GM21737 (cell line): ENCODE data around the gene ZMIZ1.

Source experiments
- ATAC-seq: cut with Tn5 transposase; IDR thresholded peaks from one replicate; pipeline ENCODE4 v1.9.1; 2021; ENCODE audit warnings: mild to moderate bottlenecking, moderate library complexity; ENCODE audit not compliant: unreplicated experiment

The ZMIZ1 gene

DNA sequence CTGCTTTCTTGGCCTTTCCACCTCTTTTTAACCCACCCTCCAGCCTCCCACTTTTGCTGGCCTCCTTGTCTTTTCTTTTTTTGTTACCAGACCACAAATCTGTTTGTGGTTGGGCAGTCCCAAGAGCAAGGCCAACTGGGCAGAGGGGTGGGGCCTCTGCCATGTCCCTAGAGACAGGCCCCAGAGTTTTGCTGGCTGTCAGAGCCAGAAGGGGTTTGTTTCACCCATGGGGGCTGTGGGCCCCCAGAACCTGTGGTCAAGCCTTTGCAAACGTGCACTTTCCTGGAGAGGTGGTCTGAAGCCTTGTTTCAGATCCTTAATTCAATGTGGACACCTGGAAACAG is 10.3 kb downstream of the ZMIZ1 start:
- ATAC-seq: no peak

DNA sequence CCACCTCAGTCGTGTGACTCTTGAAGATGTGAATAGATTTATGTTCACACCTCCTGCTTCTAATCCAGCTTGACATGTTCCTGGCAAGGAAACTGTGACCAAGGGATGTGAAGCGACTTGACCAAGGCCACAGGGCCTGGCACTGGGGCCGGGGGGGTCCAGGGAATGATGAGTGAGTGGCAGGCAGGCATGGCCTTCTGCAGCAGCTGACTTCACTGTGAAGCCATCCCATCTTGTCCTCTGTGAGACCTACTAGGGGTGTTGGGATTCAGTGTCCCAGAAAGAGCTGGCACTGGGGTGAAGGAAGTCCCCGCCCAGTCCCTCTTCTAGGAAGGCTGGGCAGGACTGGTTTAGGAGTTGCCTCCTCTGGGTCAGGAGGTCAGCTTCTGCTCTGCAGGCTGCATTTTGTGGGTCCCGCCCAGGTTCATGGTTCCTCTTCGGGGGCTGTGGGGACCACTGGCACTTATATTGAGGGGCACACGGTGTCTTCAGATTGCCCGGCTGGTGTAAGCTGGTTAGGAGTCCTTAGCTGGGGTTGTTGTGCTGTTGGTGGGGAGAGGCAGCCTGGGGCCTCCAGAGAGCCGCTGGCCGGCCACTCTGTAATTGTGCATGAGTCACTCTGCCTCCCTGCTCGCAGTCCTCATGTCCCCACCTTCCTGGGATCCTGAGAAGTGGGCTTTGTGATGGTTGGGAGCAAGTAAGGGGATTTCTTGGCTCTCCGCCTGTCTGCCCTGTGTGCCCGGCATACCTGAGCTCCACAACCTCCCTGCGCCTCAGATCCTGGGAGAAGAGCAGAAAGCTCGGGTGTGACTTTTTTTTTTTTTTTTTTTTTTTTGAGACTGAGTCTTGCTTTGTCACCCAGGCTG is 11.0 kb downstream of the ZMIZ1 start:
- ATAC-seq: no peak

DNA sequence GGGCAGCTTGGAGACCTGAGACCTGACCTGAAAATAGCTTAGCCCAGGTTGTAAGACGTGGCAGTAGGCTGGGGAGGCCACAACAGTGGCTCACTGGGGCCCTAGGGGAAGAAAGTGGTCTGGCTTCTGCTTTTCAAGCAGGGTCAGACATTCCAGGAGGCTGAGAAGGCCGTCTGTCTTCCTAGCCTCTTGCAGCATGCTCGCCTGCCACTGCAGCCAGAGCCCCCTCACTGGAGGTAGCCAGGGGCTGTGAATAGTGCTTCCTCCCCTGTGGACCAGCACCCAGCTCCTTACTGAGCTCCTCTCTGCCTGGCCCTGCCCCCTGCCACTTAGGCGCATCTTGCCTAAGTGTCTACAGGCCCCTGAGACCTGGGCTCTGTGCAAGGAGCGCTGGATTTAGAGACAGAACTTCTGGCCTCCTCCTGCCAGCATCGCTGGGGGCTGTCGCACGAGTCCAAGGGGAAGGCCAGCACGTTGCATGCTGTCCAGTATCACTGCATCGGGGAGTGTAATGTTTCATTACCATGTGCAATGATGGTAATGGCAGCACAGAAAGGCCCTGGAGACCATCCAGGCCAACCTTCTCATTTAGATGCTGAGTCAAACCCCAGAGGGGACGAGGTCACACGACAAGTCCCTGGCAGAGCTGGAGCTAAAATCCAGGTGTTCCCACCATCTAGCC is 12.7 kb downstream of the ZMIZ1 start:
- ATAC-seq: no peak

DNA sequence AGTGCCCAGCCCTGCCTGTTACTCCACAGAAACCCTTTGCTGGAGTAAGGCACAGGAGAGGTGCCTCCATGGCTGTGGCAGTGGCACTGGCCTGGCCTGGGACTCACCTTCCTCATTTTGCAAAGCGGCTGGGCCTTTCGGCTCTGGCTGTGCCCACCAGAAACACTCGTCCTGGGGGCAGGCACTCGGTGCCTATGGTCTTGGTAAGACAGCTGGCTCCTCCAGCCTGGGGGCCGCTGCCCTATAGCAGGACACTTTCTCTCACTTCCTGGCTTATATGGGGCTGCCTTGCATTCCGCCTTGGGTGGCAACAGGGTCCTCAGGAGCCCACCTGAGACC is 13.2 kb downstream of the ZMIZ1 start:
- ATAC-seq: no peak

DNA sequence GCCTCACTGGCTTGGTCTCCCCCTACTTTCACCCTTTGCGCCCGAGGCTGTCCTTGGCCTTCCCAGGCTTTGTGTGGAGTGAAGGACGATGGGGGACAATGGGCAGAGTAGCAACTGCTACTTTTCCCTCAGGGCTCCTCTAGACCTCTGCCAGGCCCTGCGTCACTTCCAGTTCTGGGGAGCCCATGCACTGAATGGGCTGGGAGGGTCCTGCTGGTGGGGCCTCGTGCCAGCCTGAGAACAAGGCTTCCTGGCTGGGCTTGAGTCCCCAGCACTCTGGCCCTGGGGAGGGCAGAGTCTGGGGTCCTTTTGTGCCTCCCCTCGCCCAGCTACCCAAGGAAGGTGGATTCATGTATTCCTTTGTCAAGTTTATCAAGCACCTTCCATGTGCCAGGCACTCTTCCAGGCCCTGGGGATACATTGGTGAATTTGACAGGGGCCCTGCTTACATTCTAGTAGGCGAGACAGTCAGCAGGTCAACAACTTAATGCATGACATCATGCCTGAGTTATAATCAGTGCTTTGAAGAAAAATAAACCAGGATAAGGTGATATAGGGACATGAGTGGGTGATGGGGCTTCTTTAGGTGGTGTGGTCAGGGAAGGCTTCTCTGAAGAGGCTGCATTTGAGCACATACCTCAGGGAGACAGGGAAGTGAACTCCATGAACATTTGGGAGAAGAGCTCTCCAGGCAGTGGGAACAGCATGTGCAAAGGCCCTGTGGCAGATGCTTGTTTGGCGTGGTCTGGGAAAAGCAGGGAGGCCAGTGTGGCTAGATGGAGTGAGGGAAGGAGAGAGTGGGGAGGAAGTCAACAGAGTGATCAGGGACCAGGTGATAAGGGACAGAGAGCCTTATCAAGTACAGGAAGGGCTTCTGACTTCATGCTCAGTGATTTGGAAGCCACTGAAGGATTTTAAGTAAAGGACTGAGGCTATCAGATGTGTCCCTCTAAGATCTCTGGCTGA is 14.1 kb downstream of the ZMIZ1 start:
- no peak for ATAC-seq

DNA sequence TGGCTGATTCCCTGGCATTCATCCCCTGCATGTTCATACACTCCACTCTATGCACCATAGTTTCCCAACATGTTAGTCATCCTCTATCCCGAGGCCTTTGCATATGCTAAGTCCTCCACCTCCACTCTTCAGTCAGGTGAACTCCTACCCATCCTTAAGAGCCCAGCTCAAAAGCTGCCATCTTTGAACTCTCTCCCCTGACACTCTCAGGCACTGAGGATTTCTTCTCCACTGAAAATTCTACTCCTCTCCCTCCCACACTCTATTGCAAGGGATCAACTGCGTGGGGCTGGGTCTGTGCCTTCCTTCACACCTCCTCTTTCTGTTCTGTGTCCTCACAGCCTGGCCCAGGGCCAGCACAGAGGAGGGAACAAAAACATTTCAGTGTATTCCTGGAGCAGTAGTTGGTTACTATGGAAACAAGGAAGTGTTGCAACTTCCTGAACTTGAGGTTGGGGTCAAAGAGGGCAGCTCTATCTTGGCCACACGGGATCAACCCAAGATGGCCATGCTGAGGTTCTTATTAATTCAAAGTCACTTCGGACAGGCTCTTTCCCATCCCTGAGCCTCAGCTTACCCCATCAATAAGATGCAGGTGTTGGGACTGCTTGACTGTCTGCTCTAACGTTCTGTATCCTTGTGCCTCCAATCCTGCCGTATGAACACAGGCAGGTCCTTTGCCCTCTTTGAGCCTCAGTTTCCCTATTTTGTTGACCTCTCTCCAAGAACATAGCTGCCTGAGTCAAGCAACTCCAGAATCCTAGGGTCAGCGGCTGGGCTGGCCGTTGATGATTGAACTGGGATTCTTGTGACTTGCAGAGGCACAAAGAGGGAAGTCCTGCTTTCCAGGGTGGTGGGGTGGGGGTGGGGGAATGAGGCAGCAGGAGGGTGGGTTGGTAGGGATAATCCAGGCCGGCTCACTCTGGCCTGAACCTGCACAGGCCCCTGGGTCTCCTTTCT is 15.5 kb downstream of the ZMIZ1 start:
- no peak for ATAC-seq

DNA sequence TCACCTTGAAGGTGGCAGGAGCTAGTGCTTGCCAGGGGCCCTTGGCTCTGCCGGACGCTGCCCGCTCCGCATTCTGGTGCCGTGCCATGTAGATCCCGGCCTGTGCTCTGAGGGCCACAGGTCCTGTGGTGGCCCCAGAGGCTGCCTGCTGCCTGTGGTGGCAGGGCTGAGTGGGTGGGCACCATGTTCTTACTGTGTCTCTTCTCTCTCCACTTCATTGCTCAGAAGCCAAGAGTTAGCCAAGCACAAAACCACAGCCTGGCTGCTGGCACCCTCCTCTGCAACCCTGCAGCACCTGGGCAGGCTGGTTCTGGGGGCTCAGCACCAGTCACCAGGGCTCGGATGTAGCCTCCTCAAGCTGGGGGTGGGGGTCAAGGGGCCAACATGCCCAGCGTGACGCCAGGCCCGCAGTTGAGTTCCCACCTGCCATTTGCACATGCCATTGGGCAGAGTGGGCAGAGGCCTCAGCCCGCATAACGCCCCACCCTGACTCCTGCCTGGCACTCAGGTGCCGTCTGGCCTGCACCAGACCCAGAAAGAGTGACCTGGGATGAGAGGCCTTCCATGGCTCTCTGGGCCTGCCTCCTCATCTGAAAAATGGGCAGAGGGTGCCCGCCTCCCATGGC is 16.3 kb downstream of the ZMIZ1 start:
- no peak for ATAC-seq

DNA sequence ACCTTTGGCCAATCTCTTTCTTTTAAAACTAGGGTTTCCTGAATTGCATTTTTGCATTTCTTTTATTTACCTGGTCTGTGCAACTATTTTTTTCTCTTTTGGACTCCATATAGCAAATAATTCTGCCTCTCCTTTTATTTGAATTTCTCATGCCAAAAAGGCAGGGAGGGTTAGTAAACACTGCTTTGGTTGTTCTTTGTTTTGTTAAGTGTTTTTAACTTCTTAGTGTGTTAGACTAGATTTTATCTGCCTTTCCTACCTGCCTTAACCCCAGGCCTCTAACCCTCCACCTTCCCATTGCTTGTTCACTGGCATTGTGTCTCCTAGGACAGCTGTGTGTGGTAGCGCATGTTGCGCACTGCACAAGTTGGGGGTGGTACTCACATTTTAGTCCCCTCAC is 18.1 kb downstream of the ZMIZ1 start:
- no peak for ATAC-seq

DNA sequence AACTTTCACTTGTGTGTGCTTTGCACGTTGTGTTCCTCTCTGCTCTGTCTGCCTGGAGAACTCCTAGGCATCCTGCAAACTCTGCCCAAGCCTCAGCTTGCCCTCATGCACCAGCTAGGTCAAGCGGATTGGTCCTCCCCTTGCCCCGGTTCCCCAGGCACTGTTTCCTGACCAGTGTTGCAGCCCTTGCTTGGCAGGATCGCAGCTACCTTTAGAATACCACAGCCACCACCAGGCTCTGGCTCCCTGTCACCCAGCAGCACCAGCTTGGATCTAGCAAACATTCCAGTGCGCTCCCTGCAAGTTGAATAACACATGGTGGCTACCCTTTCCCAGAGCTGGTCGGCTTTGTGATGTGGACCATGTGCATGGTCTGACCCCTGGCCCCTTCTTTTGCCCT is 19.0 kb downstream of the ZMIZ1 start:
- ATAC-seq: no peak

DNA sequence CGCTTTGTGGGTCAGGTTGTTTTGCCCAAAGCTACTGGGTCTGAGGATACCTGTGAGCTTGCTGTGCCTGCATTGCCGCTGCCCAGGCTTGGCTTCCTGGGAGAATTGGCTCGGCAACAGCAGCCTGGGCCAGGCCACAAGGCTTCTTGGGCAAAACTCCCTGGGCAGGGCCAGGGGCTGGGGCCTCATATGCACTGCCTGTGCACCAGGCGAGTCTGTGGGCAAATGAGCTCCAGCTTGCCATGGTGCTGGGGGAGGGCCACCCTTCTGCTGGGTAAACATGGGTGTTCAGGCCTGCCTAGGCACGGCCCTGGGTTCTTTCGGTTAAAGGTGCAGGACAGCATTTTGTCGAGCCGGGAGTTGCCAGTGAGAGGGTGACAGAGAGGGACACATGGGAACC is 19.4 kb downstream of the ZMIZ1 start:
- no peak for ATAC-seq

DNA sequence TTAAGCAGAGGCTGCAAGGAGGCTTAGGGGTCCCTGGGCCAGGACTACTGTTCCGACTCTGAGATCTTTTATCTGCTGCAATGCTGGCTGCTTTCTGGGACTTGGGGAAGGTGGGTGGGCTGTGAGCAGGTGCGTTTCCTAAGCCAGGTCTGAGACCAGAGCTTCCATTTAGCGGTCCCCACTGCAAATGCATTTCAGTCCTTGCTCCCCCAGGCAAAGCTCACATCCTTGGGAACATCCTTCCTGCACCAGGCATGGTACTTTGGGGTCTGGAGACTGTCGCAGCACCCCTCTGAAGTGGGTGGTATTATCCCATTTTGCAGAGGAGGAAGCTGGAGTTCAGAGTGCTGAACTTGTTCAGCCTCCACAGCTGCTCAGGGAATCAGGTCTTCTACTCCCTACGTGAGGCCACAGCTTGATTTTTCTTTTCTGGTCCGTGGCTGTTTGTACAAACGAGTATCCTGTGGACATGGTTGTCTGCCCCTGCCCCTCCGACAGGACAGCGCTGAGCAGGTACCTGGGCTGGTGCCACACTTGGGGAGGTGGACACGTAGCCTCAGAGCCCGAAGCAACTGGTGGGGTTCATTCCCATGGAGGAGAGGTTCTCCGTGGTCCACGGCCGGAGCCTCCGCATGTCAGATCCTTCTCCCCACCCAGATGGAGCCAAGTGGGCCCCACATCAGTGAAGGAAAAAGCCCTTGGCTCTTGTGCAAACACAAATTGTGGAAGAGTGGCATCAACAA is 20.0 kb downstream of the ZMIZ1 start:
- ATAC-seq: no peak

DNA sequence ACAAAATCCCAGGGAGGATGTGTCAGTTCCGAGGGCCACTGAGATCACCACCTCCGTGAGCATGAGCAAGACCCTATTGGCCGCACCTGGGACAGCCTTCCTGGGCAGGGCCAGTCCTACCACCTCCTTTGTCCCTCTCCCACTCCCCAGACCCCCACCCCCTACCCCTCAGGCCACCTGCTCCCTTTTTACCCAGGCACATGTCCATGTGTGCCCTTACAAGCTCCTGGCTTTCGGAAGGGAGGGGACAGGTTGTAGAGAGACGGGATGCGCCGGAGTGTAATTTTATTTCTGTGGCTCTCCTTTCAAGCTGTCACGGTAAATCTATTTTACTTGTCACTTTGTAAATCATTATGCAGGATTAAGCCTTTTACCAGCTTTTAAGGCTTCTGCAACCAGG is 20.9 kb downstream of the ZMIZ1 start:
- ATAC-seq: no peak

DNA sequence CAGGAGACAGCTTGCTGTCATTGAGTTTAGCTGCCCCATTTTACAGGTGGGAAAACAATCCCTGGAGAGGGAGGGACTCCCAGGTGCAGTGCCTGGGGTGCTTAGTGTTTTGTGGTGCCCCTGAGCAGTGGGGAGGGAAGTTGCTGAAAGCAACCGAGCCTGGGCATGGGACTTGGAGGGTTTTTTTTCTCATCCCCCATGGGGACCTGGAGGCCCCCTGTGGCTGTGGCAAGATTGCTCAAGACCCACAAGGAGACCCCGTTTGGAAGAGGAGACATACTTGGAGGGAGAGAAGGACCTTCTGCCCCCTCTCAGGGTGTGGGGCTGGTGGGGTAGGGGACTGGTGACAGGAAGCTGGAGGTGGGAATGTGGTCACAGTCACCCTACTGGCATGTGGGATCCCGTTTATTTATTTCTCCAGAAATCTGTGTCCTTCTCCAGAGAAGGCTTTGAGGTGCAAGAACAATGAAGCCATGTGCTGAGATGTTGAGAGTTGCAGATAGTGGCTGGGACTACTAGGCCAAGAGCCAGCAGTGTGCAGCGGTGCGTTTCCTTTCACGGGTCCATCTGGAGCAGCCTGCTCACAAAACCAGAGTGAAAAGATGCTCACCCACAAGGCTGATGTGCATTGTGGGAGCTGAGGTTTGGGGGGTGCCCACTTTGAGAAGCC is 21.5 kb downstream of the ZMIZ1 start:
- peak; percentile 49 for ATAC-seq

DNA sequence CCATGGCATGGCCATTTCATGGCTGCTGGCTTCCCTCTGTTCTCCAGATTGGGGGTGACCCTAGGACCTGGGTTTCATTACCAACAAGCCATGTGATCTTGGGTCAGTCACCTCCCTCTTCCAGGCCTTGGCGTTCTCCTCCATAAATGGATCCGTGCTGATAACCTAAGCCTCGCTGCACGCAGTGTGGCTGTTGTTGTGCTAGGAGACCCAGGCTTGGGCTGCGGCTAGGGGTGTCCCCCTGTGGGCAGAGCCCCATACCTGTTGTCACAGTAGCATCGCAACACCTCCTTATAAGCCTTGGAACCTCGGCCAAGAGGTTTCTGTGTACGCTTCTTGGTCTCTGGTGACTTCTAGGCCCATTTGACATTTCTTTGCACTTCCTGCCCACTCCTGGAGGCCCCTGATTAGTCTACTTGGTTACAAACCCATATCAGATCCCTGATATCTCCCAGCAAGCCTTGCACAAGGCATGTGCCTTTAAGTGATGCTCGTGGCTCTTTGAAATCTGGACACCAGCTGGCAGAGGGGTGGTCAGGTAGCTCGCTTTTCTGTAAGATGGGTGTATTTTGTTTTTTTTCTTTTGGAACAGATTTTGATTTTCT is 23.6 kb downstream of the ZMIZ1 start:
- no peak for ATAC-seq

DNA sequence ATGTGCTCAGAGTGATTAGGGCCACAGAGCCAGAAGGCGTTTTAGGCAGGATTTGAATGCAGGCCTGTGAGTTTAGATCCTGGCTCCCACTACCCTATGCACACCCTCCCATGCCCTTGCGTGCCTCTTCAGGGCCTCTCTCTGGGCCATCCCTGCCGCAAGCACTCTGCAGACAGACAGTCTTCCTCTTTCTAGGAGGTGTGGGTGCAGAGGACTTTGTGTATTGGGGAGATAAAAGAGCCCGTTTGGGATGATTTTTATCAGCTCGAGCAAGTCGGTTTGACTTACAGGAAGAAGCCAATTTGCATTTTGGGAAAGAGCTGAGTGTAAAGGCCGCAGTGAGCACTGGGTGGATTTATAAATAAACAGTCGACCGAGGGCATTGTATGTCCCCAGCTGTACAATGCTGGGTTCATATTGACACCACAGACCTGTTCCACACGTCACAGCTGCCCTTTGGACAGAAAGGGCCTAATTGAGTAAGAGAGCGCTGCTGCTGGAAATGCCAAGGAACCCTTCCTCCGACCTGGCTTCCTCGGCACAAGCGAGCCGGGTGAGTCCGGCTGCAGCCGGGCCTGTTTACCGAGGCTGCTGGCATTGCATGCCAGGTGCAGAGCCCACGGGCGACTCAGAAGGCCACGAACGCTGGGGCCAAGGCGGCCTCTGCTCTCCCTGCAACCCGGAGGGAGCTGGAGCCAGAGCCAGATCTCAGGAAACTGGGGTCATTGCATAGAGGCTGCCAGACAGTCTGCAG is 25.1 kb downstream of the ZMIZ1 start:
- ATAC-seq: peak; percentile 44

DNA sequence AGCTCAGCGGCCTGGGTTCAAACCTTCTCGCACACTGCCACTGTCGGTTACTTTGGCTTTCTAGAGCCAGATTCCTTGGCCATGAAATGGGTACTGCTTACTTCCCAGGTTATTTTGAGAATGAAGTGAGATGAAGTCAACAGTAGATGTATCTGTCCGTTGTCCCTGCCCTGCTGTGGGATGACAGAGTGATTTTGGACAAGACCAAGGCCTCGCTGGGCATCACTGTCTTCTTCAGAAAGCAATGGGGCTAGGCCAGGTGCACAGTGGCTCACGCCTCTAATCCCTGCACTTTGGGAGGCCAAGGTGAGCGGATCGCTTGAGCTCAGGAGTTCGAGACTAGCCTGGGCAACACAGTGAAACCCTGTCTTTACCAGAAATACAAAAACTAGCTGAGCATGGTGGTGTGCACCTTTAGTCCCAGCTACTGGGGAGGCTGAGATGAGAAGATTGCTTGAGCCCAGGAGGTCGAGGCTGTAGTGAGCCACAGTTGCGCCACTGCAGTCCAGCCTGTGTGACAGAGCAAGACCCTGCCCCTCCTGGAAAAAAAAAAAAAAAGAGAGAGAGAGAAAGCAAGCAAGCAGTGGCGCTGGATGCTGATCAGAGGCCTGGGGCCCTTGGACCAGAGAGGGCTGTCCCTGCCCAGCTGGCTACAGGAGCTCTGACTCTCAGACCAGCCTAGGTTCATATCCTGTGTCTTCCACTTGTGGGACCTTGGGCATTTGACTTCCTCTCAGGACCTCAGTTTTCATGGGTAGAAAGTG is 25.8 kb downstream of the ZMIZ1 start:
- no peak for ATAC-seq

DNA sequence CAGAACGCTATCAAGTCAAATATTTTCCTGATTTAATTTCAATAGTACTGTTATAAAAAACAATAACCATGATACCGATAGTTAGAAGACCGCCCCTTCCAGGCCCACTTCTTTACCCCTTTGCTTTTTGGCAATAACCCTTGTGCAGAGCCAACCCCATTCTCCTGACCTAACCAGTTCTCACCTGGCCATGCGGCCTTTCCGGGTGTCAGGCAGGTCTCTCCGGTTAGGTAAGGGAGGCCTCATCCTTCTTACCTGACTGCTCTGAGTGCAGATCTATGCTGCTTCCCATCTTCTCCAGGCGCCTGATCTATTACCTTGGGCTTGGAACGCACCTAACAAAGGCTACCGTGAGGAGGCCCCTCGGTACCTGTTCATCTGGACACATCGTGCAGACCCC is 26.6 kb downstream of the ZMIZ1 start:
- ATAC-seq: no peak
